ENCODE data around the gene CES4A. TPM values are rescaled to one million over a fixed set of nuclear protein-coding genes. Genes with fewer than 3 reads are reported as not detected.
"Not testable (repeated sequence)": the region's sequence is repeated elsewhere in the genome, so short reads cannot be mapped to it uniquely, and the experiment has no call there.

CES4A gene
- total RNA-seq, 1 donor from 2014 or later: 18.5 TPM

DNA sequence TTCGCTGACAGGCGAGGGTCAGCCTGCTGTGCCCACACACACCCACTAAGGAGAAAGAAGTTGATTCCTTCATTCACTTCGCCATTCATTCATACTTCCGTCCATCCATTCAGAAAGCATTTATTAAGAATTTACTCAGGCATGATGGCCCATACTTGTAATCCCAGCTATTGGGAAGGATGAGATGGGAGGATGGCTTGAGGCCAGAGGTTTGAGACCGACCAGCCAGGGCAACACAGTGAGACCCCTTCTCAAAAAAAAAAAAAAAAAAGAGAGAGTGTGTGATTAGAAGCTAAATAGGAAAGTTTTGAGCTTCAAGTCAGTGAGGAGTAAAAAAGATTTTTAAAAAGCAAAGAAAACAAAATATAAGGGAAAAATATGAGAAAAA lies 44.3 kb upstream of the CES4A start:
- Mint-ChIP-seq H3K4me3 (no peak overlapping the region), H3K36me3 (peaks cover 19% of the 10 kb centered on the region), H3K27me3 (ENCODE audit: low read depth) (no peaks in the 10 kb centered on the region), H3K27ac (no peak overlapping the region), H3K9me3 (no peaks in the 10 kb centered on the region), H3K4me1 (no peaks in the 10 kb centered on the region)
- DNase-seq (ENCODE audit: low spot score in 2 of 2, unreplicated experiment in 2 of 2): no peak
- TF ChIP-seq, protein P1, sequence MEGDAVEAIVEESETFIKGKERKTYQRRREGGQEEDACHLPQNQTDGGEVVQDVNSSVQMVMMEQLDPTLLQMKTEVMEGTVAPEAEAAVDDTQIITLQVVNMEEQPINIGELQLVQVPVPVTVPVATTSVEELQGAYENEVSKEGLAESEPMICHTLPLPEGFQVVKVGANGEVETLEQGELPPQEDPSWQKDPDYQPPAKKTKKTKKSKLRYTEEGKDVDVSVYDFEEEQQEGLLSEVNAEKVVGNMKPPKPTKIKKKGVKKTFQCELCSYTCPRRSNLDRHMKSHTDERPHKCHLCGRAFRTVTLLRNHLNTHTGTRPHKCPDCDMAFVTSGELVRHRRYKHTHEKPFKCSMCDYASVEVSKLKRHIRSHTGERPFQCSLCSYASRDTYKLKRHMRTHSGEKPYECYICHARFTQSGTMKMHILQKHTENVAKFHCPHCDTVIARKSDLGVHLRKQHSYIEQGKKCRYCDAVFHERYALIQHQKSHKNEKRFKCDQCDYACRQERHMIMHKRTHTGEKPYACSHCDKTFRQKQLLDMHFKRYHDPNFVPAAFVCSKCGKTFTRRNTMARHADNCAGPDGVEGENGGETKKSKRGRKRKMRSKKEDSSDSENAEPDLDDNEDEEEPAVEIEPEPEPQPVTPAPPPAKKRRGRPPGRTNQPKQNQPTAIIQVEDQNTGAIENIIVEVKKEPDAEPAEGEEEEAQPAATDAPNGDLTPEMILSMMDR (IDR thresholded peaks at IDR 0.05; ENCODE audit: unreplicated experiment): no peak

DNA sequence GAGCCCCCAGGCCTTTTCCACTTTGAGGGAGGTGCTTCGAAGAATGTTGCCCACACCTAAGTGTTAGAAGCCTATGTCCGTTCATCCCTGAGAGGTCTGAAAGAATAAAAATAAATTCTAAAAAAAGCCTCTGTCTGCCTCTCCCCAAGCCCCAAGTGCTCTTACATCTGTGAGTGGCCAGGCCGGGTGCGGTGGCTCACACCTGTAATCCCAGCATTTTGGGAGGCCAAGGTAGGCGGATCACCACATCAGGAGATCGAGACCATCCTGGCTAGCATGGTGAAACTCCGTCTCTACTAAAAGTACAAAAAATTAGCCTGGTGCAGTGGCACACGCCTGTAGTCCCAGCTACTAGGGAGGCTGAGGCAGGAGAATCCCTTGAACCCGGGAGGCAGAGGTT lies 43.4 kb upstream of the CES4A start:
- H3K4me1 Mint-ChIP-seq; DNase-seq (ENCODE audit: low spot score in 2 of 2, unreplicated experiment in 2 of 2); H3K4me3 Mint-ChIP-seq; H3K27me3 Mint-ChIP-seq (ENCODE audit: low read depth); H3K27ac Mint-ChIP-seq; H3K9me3 Mint-ChIP-seq: not testable (repeated sequence)
- H3K36me3 Mint-ChIP-seq: peaks cover 15% of the 10 kb centered on the region

DNA sequence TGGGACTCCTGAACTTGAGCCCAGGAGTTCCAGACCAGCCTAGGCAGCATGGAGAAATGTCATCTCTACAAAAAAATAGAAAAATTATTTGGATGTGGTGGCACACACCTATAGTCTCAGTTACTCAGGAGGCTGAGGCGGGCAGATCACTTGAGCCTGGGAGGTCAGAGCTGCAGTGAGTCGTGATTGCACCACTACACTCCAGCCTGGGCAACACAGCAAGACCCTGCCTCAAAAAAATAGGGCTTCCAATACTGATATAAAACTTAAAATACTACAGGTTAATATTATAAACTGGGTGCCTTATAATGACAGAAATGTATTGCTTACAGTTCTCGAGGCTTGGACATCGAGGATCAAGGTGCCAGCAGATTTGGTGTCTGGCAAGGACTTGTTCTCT lies 42.5 kb upstream of the CES4A start:
- Mint-ChIP-seq H3K4me1 (no peaks in the 10 kb centered on the region), H3K36me3 (peaks cover 15% of the 10 kb centered on the region), H3K4me3 (no peak overlapping the region), H3K9me3 (no peaks in the 10 kb centered on the region), H3K27ac (no peak overlapping the region), H3K27me3 (ENCODE audit: low read depth) (peaks cover 5% of the 10 kb centered on the region)
- no peak for DNase-seq (ENCODE audit: low spot score in 2 of 2, unreplicated experiment in 2 of 2)
- TF ChIP-seq, protein P1 (IDR thresholded peaks at IDR 0.05; ENCODE audit: unreplicated experiment): no peak

DNA sequence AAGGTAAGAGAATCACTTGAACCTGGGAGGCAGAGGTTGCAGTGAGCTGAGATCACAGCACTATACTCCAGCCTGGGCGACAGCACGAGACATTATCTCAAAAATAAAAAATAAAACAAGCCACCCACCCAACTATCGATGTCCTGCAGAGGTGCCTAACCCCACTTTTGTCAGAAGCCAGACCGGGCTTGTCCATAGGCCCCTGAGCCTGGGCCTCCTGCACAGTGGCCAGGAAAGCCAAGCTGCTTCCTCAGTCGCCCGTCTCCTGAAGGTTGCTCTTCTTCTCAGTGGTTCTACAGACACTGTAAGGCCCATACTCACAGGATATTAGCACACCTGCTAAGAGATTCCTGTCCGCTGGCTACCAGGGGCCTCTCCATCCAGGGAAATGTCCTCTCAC lies 41.8 kb upstream of the CES4A start:
- H3K4me1 Mint-ChIP-seq: no peaks in the 10 kb centered on the region
- H3K36me3 Mint-ChIP-seq: peaks cover 15% of the 10 kb centered on the region
- DNase-seq (ENCODE audit: low spot score in 2 of 2, unreplicated experiment in 2 of 2): no peak
- no peak overlapping the region for H3K4me3 Mint-ChIP-seq
- H3K27ac Mint-ChIP-seq: no peak overlapping the region
- peaks cover 5% of the 10 kb centered on the region for H3K27me3 Mint-ChIP-seq (ENCODE audit: low read depth)
- TF ChIP-seq, protein P1 (IDR thresholded peaks at IDR 0.05; ENCODE audit: unreplicated experiment): no peak
- H3K9me3 Mint-ChIP-seq: peaks cover 5% of the 10 kb centered on the region

DNA sequence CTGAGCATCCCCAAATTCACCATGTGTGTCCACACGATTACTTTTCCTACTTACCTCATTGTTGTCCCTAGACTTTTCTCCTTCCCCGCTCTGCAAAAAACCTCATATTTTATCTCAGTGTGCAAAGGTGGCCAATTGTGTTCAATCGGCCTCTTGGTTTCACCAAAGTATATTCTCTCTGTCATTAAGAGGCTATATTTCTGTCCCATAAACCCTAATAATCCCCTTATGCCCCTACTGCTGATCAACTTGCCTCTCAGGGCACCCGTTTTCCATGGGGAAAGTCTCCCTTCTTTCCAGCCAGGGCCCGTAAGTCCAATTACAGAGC lies 41.5 kb upstream of the CES4A start:
- Mint-ChIP-seq H3K27me3 (ENCODE audit: low read depth) (peaks cover 5% of the 10 kb centered on the region), H3K9me3 (peaks cover 8% of the 10 kb centered on the region), H3K4me3 (no peak overlapping the region), H3K36me3 (peaks cover 12% of the 10 kb centered on the region), H3K4me1 (no peaks in the 10 kb centered on the region), H3K27ac (no peak overlapping the region)
- DNase-seq (ENCODE audit: low spot score in 2 of 2, unreplicated experiment in 2 of 2): no peak
- TF ChIP-seq, protein P1 (IDR thresholded peaks at IDR 0.05; ENCODE audit: unreplicated experiment): no peak

DNA sequence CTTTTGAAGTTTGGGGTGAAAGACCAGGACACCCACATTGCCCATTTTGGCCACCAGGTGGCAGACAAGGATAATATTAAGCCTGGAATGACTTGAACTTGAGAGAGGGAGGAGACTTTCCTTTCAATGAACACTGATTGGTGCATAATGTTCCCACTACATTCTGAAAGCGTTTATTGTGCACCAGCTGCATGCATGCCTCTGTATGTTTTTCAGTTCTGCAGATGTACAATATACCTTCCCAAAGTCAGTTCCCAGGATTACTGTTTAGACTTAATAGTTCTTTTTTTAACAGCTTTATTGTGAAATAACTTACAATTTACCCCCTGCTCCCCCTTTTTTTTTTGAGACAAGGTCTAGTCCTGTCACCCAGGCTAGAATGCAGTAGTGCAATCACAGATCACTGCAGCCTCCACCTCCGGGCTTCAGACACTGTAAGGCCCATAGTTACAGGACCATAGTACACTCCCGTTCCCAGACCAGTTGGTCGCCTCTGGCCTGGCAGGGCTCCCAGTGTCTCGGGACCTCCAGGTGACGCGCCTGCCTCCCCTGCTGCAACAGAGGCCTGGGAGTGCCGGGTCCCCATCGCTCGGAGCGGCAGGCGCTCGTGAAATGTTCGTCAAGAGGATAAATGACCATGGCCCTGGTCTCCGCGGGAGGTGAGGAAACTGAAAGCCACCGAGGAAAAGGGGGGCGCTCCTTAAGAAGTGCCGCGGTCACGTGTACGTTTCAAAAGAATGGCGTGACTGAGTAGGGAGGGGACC lies 40.9 kb upstream of the CES4A start:
- Mint-ChIP-seq H3K27me3 (ENCODE audit: low read depth) (peaks cover 5% of the 10 kb centered on the region), H3K36me3 (peaks cover 6% of the 10 kb centered on the region), H3K9me3 (peaks cover 8% of the 10 kb centered on the region), H3K4me1 (no peaks in the 10 kb centered on the region), H3K4me3 (no peak overlapping the region), H3K27ac (no peak overlapping the region)
- TF ChIP-seq, protein P1 (IDR thresholded peaks at IDR 0.05; ENCODE audit: unreplicated experiment): peak; percentile 93
- DNase-seq (ENCODE audit: low spot score in 2 of 2, unreplicated experiment in 2 of 2): peak in 1 of 2 experiments; percentile 79
